Gastrocnemius medialis (tissue), 4 donors: ENCODE measurements around the gene OR51G2. TPM values are rescaled to one million over a fixed set of nuclear protein-coding genes. Genes with fewer than 3 reads are reported as not detected.

ENCODE experiments used
- ATAC-seq, 2 donors: fragments of 150-250 bp; one replicate each; pipeline ENCODE4 v1.9.1; 2016
- DNase-seq, 2 donors: peaks; one replicate each; pipeline ENCODE4 v3.0.0-alpha.2; 2019
- H3K27ac ChIP-seq, 4 donors: fragments of 200-600 bp; sonication (generic); 1 replicate in 1 of 4; 2 replicates in 3 of 4; pipeline ENCODE4 v1.5.1; 2016 to 2018; ENCODE audit warnings: mild to moderate bottlenecking in 2 of 4, moderate library complexity in 1 of 4
- H3K27me3 ChIP-seq, 3 donors: fragments of 200-600 bp; sonication (generic) in 2 of 3; 1 replicate in 1 of 3; 2 replicates in 2 of 3; pipeline versions ENCODE4 v1.5.1 to v1.6.0; 2016 to 2019; ENCODE audit warnings: mild to moderate bottlenecking in 1 of 3, moderate library complexity in 1 of 3
- H3K36me3 ChIP-seq, 2 donors: fragments of 200-600 bp; sonication (generic) in 1 of 2; one replicate each; pipeline ENCODE4 v1.5.1; 2017 to 2018
- H3K4me1 ChIP-seq, 2 donors: fragments of 200-600 bp; sonication (generic) in 1 of 2; one replicate each; pipeline ENCODE4 v1.5.1; 2016 to 2017; ENCODE audit warnings: mild to moderate bottlenecking in 2 of 2
- H3K4me3 ChIP-seq, 4 donors: fragments of 200-600 bp; sonication (generic) in 3 of 4; 1 replicate in 1 of 4; 2 replicates in 3 of 4; pipeline ENCODE4 v1.5.1; 2016 to 2019; ENCODE audit warnings: mild to moderate bottlenecking in 2 of 4
- H3K9me3 ChIP-seq, 3 donors: fragments of 200-600 bp; sonication (generic) in 2 of 3; 1 replicate in 1 of 3; 2 replicates in 2 of 3; pipeline ENCODE4 v1.5.1; 2016 to 2019
- POLR2A ChIP-seq, 2 donors: fragments of 450-650 bp; IDR thresholded peaks; one replicate each; pipeline ENCODE4 v1.6.1; 2017; ENCODE audit warnings: antibody characterized with exemption in 2 of 2, mild to moderate bottlenecking in 2 of 2, moderate library complexity in 2 of 2
- in situ Hi-C, 4 donors: fragments of 200-750 bp; cut with MboI; loops; one replicate each; pipeline versions ENCODE4 v1.15.0 to v1.8.0; 2017; ENCODE audit warnings: low sequenced_read_pairs in 4 of 4
- intact Hi-C: fragments of 100-400 bp; cut with DNase I; formaldehyde crosslinking; loops from one replicate; pipeline ENCODE4 v1.15.1; 2023; ENCODE audit warnings: low total_unique reads
- total RNA-seq, 4 donors: library from RNA; depleted of rRNA; stranded (reverse); fragments of >200 nt; gene quantifications; one replicate each; pipeline versions ENCODE4 v1.1.0 to v1.2.3, GENCODE V29; 2016
- TF ChIP-seq, protein P1 (sequence below), 5 experiments: fragments of 450-650 bp in 3 of 5; fragments of 200-600 bp in 2 of 5; sonication (generic) in 2 of 5; IDR thresholded peaks in 4 of 5; conservative IDR thresholded peaks in 1 of 5; 1 replicate in 4 of 5; 2 replicates in 1 of 5; pipeline ENCODE4 v1.5.1; 2016 to 2019; ENCODE audit warnings: antibody characterized with exemption in 5 of 5, mild to moderate bottlenecking in 3 of 5, moderate library complexity in 3 of 5

The OR51G2 gene
- total RNA-seq, 4 donors from 2014 or later = not detected

DNA sequence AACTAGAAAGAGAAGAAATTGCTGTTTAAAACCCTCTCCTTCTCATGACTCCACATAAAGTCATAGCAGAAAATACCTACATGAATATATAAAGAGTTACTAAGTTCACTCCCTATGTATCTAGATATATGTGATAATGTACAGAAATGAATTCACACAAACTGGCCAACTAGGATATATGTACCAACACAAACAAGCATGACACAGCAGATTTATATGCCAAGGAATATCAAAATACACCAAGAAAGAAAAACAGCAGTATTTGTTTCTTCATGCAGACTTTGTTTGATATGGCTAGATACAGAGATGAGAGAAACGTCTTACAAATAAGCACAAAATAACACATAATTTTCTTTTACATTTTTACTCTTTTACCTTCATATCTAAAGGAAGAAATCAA, 3.2 kb upstream of the OR51G2 start:
- intact Hi-C loops = no loop called here
- H3K27ac ChIP-seq = no peak overlapping the region
- H3K36me3 ChIP-seq = no peaks in the 10 kb centered on the region
- no peak for DNase-seq
- ATAC-seq = no peak
- H3K4me3 ChIP-seq = no peak overlapping the region
- no peaks in the 10 kb centered on the region for H3K27me3 ChIP-seq
- in situ Hi-C loops = no loop called here
- no peaks in the 10 kb centered on the region for H3K9me3 ChIP-seq
- TF ChIP-seq POLR2A (IDR thresholded peaks at IDR 0.05) = no peak
- TF ChIP-seq, protein P1, sequence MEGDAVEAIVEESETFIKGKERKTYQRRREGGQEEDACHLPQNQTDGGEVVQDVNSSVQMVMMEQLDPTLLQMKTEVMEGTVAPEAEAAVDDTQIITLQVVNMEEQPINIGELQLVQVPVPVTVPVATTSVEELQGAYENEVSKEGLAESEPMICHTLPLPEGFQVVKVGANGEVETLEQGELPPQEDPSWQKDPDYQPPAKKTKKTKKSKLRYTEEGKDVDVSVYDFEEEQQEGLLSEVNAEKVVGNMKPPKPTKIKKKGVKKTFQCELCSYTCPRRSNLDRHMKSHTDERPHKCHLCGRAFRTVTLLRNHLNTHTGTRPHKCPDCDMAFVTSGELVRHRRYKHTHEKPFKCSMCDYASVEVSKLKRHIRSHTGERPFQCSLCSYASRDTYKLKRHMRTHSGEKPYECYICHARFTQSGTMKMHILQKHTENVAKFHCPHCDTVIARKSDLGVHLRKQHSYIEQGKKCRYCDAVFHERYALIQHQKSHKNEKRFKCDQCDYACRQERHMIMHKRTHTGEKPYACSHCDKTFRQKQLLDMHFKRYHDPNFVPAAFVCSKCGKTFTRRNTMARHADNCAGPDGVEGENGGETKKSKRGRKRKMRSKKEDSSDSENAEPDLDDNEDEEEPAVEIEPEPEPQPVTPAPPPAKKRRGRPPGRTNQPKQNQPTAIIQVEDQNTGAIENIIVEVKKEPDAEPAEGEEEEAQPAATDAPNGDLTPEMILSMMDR (IDR thresholded peaks at IDR 0.05 in 4 of 5, conservative IDR thresholded peaks at IDR 0.05 in 1 of 5) = no peak
- no peaks in the 10 kb centered on the region for H3K4me1 ChIP-seq

DNA sequence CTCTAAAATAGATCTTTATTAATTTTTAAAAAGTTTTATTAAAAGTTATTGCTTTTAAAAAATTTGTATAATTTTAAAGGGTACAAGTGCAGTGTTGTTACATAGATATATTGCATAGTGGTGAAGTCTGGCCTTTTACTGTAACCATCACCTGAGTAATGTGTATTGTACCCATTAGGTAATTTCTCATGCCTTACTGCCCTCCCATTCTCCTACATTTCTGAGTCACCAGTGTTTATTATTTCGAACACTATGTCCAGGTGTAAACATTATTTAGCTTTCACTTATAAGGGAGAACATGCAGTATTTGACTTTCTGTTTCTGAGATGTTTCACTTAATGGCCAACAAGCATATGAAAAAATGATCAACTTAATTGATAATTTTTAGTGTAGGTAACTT, 2.6 kb upstream of the OR51G2 start:
- no peak for TF ChIP-seq POLR2A (IDR thresholded peaks at IDR 0.05)
- TF ChIP-seq, protein P1 (IDR thresholded peaks at IDR 0.05 in 4 of 5, conservative IDR thresholded peaks at IDR 0.05 in 1 of 5) = no peak
- Histone ChIP-seq H3K27me3 (no peaks in the 10 kb centered on the region), H3K4me3 (no peak overlapping the region), H3K4me1 (no peaks in the 10 kb centered on the region), H3K36me3 (no peaks in the 10 kb centered on the region), H3K27ac (no peak overlapping the region), H3K9me3 (no peaks in the 10 kb centered on the region)
- DNase-seq = no peak
- no peak for ATAC-seq
- intact Hi-C loops (no loop called here), in situ Hi-C loops (no loop called here)

DNA sequence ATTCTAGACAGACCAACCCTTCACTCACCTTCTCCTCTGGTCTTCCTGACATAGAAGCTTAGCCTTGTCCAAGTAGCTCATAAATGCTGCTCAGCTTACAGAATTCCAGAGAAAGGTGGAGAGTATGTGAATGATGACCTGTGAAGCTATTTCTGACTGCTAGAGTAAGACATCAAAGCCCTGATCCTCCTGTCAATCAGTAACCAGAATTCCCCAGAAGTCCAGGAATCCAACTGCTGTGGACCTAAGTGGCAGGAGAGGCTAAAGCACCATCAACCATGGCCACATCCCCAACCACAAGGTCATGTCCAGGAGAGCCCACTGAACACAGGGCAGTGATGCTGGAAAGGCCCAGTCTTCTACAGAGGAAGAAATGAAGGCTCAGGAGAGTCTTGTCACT, 2.6 kb downstream of the OR51G2 start:
- Histone ChIP-seq H3K27me3 (no peaks in the 10 kb centered on the region), H3K4me3 (no peak overlapping the region), H3K9me3 (no peaks in the 10 kb centered on the region), H3K27ac (no peak overlapping the region), H3K36me3 (no peaks in the 10 kb centered on the region), H3K4me1 (no peaks in the 10 kb centered on the region)
- TF ChIP-seq POLR2A (IDR thresholded peaks at IDR 0.05) = no peak
- TF ChIP-seq, protein P1 (IDR thresholded peaks at IDR 0.05 in 4 of 5, conservative IDR thresholded peaks at IDR 0.05 in 1 of 5) = no peak
- DNase-seq (no peak), ATAC-seq (no peak)
- in situ Hi-C loops (no loop called here), intact Hi-C loops (no loop called here)

DNA sequence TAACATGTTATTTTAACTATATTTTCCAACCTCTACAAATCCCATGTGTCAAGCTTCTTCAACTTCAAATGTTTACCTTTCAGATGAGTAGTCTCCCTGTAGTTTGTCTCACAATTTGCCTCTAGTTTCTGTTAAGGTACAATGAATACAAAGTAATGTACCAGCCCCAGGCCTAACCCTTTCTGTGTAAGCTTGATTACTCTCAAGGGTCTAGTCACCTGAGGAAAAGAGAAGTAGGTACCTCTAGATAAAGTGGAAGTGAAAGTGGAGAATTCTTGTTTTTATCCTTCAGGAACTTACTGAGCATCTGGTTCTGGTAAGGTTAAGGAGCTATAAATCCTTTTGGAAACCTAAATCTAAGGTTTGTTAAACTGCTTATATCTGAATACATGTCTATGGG, 15.7 kb downstream of the OR51G2 start, which contains the start of gene OR51A7:
Gene OR51A7, plus strand, starts transcription at position 300 of the 400 bp plus-strand sequence. CDS start 3,587 bp downstream, outside the sequence.
- Histone ChIP-seq H3K27ac (no peak within 1 kb of the TSS), H3K27me3 (no peaks in the 10 kb centered on the region), H3K4me1 (no peaks in the 10 kb centered on the region), H3K4me3 (no peak within 1 kb of the TSS), H3K36me3 (no peaks in the 10 kb centered on the region), H3K9me3 (no peaks in the 10 kb centered on the region)
- DNase-seq (no peak), ATAC-seq (no peak)
- intact Hi-C loops (no loop called here), in situ Hi-C loops (no loop called here)
- TF ChIP-seq POLR2A (IDR thresholded peaks at IDR 0.05) = no peak
- TF ChIP-seq, protein P1 (IDR thresholded peaks at IDR 0.05 in 4 of 5, conservative IDR thresholded peaks at IDR 0.05 in 1 of 5) = no peak

DNA sequence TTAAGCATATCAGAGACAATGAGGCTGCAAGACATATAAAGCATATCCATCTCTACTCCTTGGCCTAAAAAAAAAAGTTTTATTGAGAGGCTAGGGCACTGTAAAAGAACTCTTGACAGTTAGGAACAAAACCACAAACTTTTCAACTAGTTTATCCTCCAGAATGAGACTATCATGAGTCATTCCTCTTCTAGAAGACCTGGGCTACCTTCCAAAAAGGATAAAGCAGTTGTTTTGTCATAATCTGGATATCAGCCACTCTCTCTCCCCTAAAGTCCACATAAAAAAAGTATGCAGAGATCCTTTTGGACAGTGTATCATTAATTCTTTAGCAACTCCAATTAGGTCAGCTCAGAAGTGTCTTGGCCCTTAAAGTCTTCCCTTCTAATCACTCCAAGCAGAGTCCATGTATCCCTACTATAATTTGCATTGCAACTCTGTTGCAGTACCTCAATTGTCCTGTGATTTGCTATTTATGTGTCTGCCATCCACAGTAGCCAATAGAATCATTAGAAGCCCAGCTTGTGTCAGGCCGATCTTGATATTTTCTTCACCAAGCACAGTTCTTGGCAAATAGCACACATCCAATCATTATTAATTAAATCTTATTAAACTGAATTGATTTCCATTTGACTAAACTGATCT, 27.0 kb downstream of the OR51G2 start:
- no peak for DNase-seq
- H3K27me3 ChIP-seq = no peaks in the 10 kb centered on the region
- intact Hi-C loops = no loop called here
- in situ Hi-C loops = no loop called here
- no peak for ATAC-seq
- H3K4me1 ChIP-seq = no peaks in the 10 kb centered on the region
- no peaks in the 10 kb centered on the region for H3K9me3 ChIP-seq
- TF ChIP-seq POLR2A (IDR thresholded peaks at IDR 0.05) = no peak
- TF ChIP-seq, protein P1 (IDR thresholded peaks at IDR 0.05 in 4 of 5, conservative IDR thresholded peaks at IDR 0.05 in 1 of 5) = no peak
- no peak overlapping the region for H3K27ac ChIP-seq
- H3K4me3 ChIP-seq = no peak overlapping the region
- no peaks in the 10 kb centered on the region for H3K36me3 ChIP-seq
